ENCODE results near the gene UBE2E2.

The UBE2E2 gene

DNA sequence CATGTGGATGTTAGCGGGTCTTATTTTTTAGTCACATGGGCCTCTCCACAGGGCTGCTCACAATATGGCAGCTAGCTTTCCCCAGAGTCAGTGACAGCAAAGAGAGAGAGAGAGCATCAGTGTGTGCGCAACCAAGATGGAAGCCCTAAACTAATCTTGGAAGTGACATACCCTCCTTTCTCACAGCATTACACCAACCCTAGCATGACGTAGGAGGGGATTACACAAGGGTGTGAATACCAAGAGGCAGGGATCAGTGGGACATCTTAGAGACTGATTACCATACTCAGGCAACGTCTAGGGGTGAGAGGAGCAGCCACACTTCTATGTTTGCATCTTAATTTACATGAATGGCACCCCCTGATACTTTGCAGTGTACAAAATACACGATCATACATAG, 3.5 kb upstream of the UBE2E2 start:
- H3K4me3 ChIP-seq (ENCODE audit: low read depth, low read length): no peak overlapping the region
- ChIA-PET CTCF (no interaction called here), POLR2A (no interaction called here)
- TF ChIP-seq, protein P1, sequence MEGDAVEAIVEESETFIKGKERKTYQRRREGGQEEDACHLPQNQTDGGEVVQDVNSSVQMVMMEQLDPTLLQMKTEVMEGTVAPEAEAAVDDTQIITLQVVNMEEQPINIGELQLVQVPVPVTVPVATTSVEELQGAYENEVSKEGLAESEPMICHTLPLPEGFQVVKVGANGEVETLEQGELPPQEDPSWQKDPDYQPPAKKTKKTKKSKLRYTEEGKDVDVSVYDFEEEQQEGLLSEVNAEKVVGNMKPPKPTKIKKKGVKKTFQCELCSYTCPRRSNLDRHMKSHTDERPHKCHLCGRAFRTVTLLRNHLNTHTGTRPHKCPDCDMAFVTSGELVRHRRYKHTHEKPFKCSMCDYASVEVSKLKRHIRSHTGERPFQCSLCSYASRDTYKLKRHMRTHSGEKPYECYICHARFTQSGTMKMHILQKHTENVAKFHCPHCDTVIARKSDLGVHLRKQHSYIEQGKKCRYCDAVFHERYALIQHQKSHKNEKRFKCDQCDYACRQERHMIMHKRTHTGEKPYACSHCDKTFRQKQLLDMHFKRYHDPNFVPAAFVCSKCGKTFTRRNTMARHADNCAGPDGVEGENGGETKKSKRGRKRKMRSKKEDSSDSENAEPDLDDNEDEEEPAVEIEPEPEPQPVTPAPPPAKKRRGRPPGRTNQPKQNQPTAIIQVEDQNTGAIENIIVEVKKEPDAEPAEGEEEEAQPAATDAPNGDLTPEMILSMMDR (IDR thresholded peaks at IDR 0.05; ENCODE audit: insufficient read depth, low read length, missing control alignments): no peak
- DNase-seq (ENCODE audit: low read depth, low spot score): no peak

DNA sequence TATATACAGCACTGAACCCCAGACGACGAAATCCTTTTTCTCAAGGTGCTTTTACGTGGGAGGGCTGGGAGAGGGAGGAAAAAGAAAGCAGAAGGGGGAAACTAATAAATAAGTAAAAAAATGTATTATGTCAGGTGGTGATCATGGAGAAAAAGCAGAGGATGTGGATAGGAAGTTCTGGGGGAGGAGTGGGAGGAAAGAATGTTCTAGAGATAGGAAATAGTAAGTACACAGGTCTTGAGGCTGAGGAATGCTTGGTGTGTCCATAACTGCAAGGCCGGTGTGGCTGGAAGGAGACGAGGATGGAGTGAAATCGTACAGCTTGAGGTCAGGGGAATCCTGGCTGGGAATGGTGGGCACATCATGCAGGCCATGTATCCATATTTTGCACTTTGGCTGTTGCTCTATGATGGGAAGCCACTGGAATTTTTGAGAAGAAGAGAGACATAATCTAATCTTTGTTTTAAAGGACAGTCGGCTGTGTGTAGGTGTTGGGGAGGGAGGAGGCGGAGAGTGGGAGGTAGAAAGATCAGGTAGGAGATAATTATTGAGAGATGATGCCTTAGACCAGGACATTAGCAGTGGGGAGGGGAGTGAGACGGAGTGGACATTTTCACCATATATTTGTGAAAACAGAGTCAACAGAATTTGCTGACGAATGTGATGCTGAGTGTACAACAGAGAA, 1.8 kb upstream of the UBE2E2 start:
- TF ChIP-seq, protein P1 (IDR thresholded peaks at IDR 0.05; ENCODE audit: insufficient read depth, low read length, missing control alignments): no peak
- DNase-seq (ENCODE audit: low read depth, low spot score): no peak
- no peak overlapping the region for H3K4me3 ChIP-seq (ENCODE audit: low read depth, low read length)
- ChIA-PET POLR2A (no interaction called here), CTCF (interaction anchor here (0.7 kb wide), 1 partner anchor 18 kb away, joined by 3 read pairs; no protein-coding TSS in a partner anchor)

DNA sequence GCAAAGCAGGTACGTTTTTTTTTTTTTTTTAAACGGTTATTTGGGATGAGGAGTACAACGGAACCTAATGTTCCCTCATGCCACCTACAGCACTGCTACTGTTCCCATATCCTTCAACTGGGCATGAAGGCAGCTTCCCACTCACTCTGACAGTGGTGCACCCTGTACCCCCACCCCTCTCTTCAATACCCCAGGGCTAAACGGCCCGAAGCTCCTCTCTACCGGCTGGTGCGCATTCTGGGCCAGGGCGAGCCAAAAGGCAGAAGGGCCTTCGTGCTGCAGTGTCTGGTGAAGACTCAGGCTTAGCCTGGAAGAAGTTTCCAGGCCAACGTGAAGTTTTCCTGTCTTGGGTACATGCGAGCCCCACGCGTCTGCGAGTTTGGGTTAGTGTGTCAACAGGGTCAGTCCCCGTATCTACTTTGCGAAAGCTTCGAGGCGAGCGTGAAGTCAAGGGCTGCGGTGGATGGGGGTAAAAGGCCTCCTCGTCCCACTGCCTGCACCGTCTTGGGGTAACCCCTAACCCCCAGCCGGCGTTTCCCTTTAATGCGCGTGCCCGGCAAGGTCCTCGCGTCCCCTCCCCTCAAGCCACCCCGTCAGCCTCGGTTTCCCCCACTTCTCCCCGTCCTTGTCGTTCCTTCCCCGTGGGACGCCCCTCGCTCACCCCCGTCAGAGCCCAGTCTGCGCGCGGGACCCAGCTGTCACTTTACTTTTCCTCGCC, 765 bp upstream of the UBE2E2 start:
- ChIA-PET POLR2A (no interaction called here), CTCF (interaction anchor here (0.6 to 0.7 kb wide), 2 partner anchors 19 to 241 kb away, joined by 3 read pairs; no protein-coding TSS in a partner anchor)
- peak overlapping the region; percentile 94 for H3K4me3 ChIP-seq (ENCODE audit: low read depth, low read length)
- no peak for DNase-seq (ENCODE audit: low read depth, low spot score)
- TF ChIP-seq, protein P1 (IDR thresholded peaks at IDR 0.05; ENCODE audit: insufficient read depth, low read length, missing control alignments): no peak

DNA sequence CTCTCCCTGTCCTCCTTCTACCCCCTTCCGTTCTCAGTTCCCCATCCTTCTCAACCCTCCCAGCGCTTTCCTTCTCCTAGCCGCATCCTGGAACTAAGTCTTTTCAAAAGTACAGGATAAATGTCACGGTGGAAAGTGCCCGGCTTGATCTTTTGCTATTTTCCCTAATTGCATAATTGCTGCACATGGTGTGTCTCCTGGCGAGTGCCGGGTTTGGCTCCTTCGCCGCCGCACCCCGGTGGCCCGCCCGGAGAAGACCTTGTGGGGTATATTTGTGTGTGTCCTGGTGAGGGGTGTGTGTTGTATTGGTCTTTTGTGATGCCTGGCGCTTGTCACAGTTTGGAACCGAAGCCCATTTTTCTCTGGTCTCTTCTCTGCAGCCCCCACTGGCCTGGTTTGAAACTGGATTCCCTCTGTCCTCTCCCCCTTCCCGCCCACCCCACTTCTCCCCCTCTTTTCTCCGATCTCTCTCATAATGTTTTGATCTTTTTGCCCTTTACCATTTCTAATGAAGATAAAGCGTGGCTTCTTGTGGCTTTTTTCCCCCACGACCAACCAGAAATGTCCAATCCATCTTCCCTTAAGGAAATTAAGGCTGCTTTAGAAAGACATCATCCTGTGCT, 692 bp downstream of the UBE2E2 start:
- POLR2A ChIA-PET: no interaction called here
- CTCF ChIA-PET: no interaction called here

DNA sequence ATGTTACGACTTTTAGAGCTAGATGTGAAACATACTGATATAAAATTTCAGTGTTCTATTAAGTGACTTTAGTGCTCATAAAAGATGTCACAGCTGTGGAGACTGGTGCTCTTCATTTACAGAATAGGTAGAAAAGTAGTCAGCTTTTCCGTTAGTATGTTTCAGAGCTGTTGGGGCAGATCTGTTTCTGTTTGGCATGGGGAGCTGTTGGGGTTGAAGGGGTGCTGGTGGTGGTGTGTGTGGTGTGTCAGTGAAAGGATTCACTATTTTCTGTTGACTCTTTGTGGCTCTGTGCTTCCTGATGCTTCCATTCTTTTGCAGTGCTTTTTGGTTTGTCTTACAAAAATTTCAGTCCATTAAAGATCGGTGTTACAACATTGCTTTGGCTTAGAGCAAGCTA, 3.2 kb downstream of the UBE2E2 start:
- POLR2A ChIA-PET: no interaction called here
- no peak for DNase-seq (ENCODE audit: low read depth, low spot score)
- CTCF ChIA-PET: no interaction called here
- no peak overlapping the region for H3K4me3 ChIP-seq (ENCODE audit: low read depth, low read length)
- TF ChIP-seq, protein P1 (IDR thresholded peaks at IDR 0.05; ENCODE audit: insufficient read depth, low read length, missing control alignments): no peak

More for the DNA sequence above, 692 bp downstream of the UBE2E2 start:
- no peak for DNase-seq (ENCODE audit: low read depth, low spot score)
- peak overlapping the region; percentile 94 for H3K4me3 ChIP-seq (ENCODE audit: low read depth, low read length)
- TF ChIP-seq, protein P1 (IDR thresholded peaks at IDR 0.05; ENCODE audit: insufficient read depth, low read length, missing control alignments): no peak

DNA sequence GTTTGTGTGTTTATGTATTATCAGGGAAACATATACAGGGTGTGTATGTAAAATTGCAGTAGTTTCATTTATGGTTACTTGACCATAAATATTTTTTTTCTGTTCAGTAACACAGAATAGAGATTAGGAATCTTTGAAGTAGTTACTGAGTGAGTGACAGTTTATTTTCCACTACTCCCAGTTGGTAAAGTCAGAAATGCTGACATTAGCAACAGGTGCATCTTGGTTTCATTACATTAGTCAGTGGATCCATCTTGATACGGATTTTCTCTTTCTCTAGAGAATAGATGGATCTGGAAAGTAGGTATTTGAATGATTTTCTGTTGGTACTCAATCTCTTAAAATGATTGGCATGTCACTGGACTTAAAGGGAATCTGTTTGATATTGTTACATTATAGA, 6.0 kb downstream of the UBE2E2 start:
- TF ChIP-seq, protein P1 (IDR thresholded peaks at IDR 0.05; ENCODE audit: insufficient read depth, low read length, missing control alignments): no peak
- H3K4me3 ChIP-seq (ENCODE audit: low read depth, low read length): no peak overlapping the region
- CTCF ChIA-PET: no interaction called here
- POLR2A ChIA-PET: no interaction called here
- no peak for DNase-seq (ENCODE audit: low read depth, low spot score)
